Liver (tissue), 9 donors: ENCODE data around the gene CDK5RAP3. TPM values are rescaled to one million over a fixed set of nuclear protein-coding genes. Genes with fewer than 3 reads are reported as not detected.

Source experiments
- DNase-seq: peaks from one replicate; pipeline ENCODE4 v3.0.0-alpha.2; 2017; ENCODE audit warnings: low spot score
- H3K27ac ChIP-seq, 2 donors: one replicate each; pipeline ENCODE4 v1.7.0; 2013; ENCODE audit warnings: inconsistent platforms in 2 of 2, low read length in 2 of 2, control low read depth in 1 of 2, low read depth in 1 of 2, mild to moderate bottlenecking in 1 of 2
- H3K27me3 ChIP-seq, 4 donors: one replicate each; pipeline versions ENCODE4 v1.6.1 to v1.7.0; 2013; ENCODE audit warnings: low read length in 3 of 4, inconsistent platforms in 1 of 4, mild to moderate bottlenecking in 1 of 4, moderate library complexity in 1 of 4; ENCODE audit not compliant: control insufficient read depth in 4 of 4, insufficient read depth in 4 of 4
- H3K36me3 ChIP-seq, 4 donors: one replicate each; pipeline versions ENCODE4 v1.6.1 to v1.7.0; 2013; ENCODE audit warnings: low read length in 3 of 4, mild to moderate bottlenecking in 3 of 4, low read depth in 1 of 4, moderate library complexity in 1 of 4; ENCODE audit not compliant: control insufficient read depth in 4 of 4, insufficient read depth in 3 of 4
- H3K4me1 ChIP-seq, 4 donors: one replicate each; pipeline versions ENCODE4 v1.6.1 to v1.7.0; 2013; ENCODE audit warnings: low read length in 3 of 4, mild to moderate bottlenecking in 3 of 4, moderate library complexity in 1 of 4; ENCODE audit not compliant: control insufficient read depth in 4 of 4, insufficient read depth in 4 of 4
- H3K4me3 ChIP-seq, 3 donors: one replicate each; pipeline versions ENCODE4 v1.6.1 to v1.7.0; 2013; ENCODE audit warnings: low read length in 3 of 3, control low read depth in 1 of 3, low read depth in 1 of 3, mild to moderate bottlenecking in 1 of 3
- H3K9ac ChIP-seq, 2 donors: one replicate each; pipeline ENCODE4 v1.7.0; 2013; ENCODE audit warnings: low read length in 2 of 2, mild to moderate bottlenecking in 2 of 2, moderate library complexity in 2 of 2, control low read depth in 1 of 2, low read depth in 1 of 2
- H3K9me3 ChIP-seq, 4 donors: one replicate each; pipeline versions ENCODE4 v1.6.1 to v1.7.0; 2013; ENCODE audit warnings: low read length in 3 of 4; ENCODE audit not compliant: control insufficient read depth in 4 of 4
- ATF3 ChIP-seq: IDR thresholded peaks from 2 replicates; pipeline ENCODE4 v1.6.1; 2016; ENCODE audit warnings: antibody characterized with exemption
- CTCF ChIP-seq: fragments of 150-350 bp; IDR thresholded peaks from 2 replicates; pipeline ENCODE4 v1.5.1; 2017; ENCODE audit warnings: improper control_type of control experiment, low read depth, low read length; ENCODE audit not compliant: missing input control
- EGR1 ChIP-seq, 2 donors: IDR thresholded peaks; 2 replicates each; pipeline ENCODE4 v1.6.1; 2016 to 2018; ENCODE audit warnings: antibody characterized with exemption in 2 of 2, low read depth in 2 of 2
- FOXA1 ChIP-seq: IDR thresholded peaks from 2 replicates; pipeline ENCODE4 v1.6.1; 2016; ENCODE audit warnings: antibody characterized with exemption
- FOXA2 ChIP-seq: IDR thresholded peaks from 2 replicates; pipeline ENCODE4 v1.6.1; 2016; ENCODE audit warnings: antibody characterized with exemption
- HNF4G ChIP-seq: IDR thresholded peaks from 2 replicates; pipeline ENCODE4 v1.6.1; 2016; ENCODE audit warnings: antibody characterized with exemption
- JUND ChIP-seq, 2 donors: IDR thresholded peaks; 2 replicates each; pipeline ENCODE4 v1.6.1; 2016; ENCODE audit warnings: antibody characterized with exemption in 2 of 2
- MAX ChIP-seq: IDR thresholded peaks from 2 replicates; pipeline ENCODE4 v1.6.1; 2016; ENCODE audit warnings: antibody characterized with exemption
- REST ChIP-seq: IDR thresholded peaks from 2 replicates; pipeline ENCODE4 v1.6.1; 2016; ENCODE audit warnings: antibody characterized with exemption, mild to moderate bottlenecking
- RXRA ChIP-seq, 2 donors: IDR thresholded peaks; 2 replicates each; pipeline ENCODE4 v1.6.1; 2017 to 2018; ENCODE audit warnings: antibody characterized with exemption in 2 of 2, mild to moderate bottlenecking in 1 of 2
- YY1 ChIP-seq: IDR thresholded peaks from 2 replicates; pipeline ENCODE4 v1.6.1; 2016; ENCODE audit warnings: antibody characterized with exemption, mild to moderate bottlenecking
- ZBTB33 ChIP-seq: IDR thresholded peaks from 2 replicates; pipeline ENCODE4 v1.6.1; 2016; ENCODE audit warnings: antibody characterized with exemption
- WGBS: extraction: QIAGEN DNeasy Blood & Tissue Kit; methylation state at CpG from one replicate; pipeline ENCODE4 v1.1.7; 2013; 5-methylcytosine and 5-hydroxymethylcytosine counted together
- polyA plus RNA-seq, 2 donors: library from polyadenylated mRNA; stranded (reverse) in 1 of 2; unstranded in 1 of 2; fragments of 200-250 nt in 1 of 2; fragments of >200 nt in 1 of 2; fragmentation: Nextera tagmentation in 1 of 2; extraction: Ambion mirVana in 1 of 2; gene quantifications; one replicate each; pipeline versions ENCODE4 v1.2.1 to v1.2.3, GENCODE V29; 2013 to 2015
- total RNA-seq, 2 donors: library from RNA; depleted of rRNA; stranded (reverse); fragments of >200 nt; gene quantifications; one replicate each; pipeline ENCODE4 v1.2.3, GENCODE V29; 2014
- donor health status: healthy.
- donor health status: healthy.
- donor health status: healthy.
- donor health status: healthy.
- donor health status: healthy.

Gene CDK5RAP3
- total and polyA plus RNA-seq, 4 donors = 44.6 to 120 (median 74.7) TPM

GRCh38 chr17:47992216-47992615 is 21.3 kb downstream of the CDK5RAP3 start:
- Histone ChIP-seq H3K4me1 (no peaks in the 10 kb centered on the region), H3K4me3 (no peak overlapping the region), H3K9ac (no peak overlapping the region), H3K27me3 (no peaks in the 10 kb centered on the region), H3K9me3 (no peaks in the 10 kb centered on the region), H3K36me3 (no peaks in the 10 kb centered on the region), H3K27ac (no peak overlapping the region)
- WGBS = 70% methylated on average over 4 of the region's 4 CpGs
- no peak for DNase-seq
- TF ChIP-seq EGR1 (IDR thresholded peaks at IDR 0.05; ENCODE audit: low read depth in 2 of 2) = no peak
- TF ChIP-seq FOXA2 = no peak
- TF ChIP-seq ZBTB33 = no peak
- TF ChIP-seq JUND (IDR thresholded peaks at IDR 0.05) = no peak

GRCh38 chr17:47993031-47993564 is 22.2 kb downstream of the CDK5RAP3 start:
- H3K4me1 ChIP-seq = no peaks in the 10 kb centered on the region
- DNase-seq = no peak
- H3K27me3 ChIP-seq = no peaks in the 10 kb centered on the region
- H3K4me3 ChIP-seq = no peak overlapping the region
- no peak overlapping the region for H3K27ac ChIP-seq
- H3K36me3 ChIP-seq = no peaks in the 10 kb centered on the region
- no peak overlapping the region for H3K9ac ChIP-seq
- TF ChIP-seq EGR1 (IDR thresholded peaks at IDR 0.05; ENCODE audit: low read depth in 2 of 2) (no peak), YY1 (no peak), MAX (no peak), CTCF (no peak), REST (no peak), FOXA1 (no peak), ATF3 (no peak), ZBTB33 (no peak), RXRA (IDR thresholded peaks at IDR 0.05) (no peak), FOXA2 (no peak), HNF4G (no peak)
- WGBS = 88% methylated on average over 9 of the region's 9 CpGs
- H3K9me3 ChIP-seq = no peaks in the 10 kb centered on the region
